HepG2 (cell line): ENCODE results near the gene ATP1A1. TPM values are rescaled to one million over a fixed set of nuclear protein-coding genes. Genes with fewer than 3 reads are reported as not detected.

Experiments
- ATAC-seq: fragments of 200-7000 bp; cut with Tn5 transposase; 3 replicates; pipeline ENCODE4 v1.9.1; 2020; ENCODE audit warnings: mild to moderate bottlenecking, moderate library complexity
- BruUV-seq: library from RNA; stranded (reverse); fragments of 400-500 nt; replicated peaks from 2 replicates; lab custom pipeline; 2021; lab: Mats Ljungman, UMichigan
- CTCF ChIA-PET: fragments of 300-600 bp; formaldehyde crosslinking; extraction: SDS; loops from one replicate; lab custom pipeline; 2021; ENCODE audit warnings: low total read pairs, inconsistent platforms, low intra/inter-chr PET ratio; lab: Yijun Ruan, JAX
- POLR2A ChIA-PET: fragments of 350-600 bp; sonication (Branson Sonifier 250); formaldehyde crosslinking; loops from one replicate; lab custom pipeline; 2020; ENCODE audit warnings: antibody characterized with exemption, inconsistent platforms; lab: Yijun Ruan, JAX
- DNase-seq: peaks from one replicate; pipeline ENCODE4 v3.0.0-alpha.2; 2015; ENCODE audit warnings: low spot score
- FAIRE-seq: peaks from 3 replicates; lab custom pipeline; 2011; peaks lifted over from hg19 to GRCh38; lab: Jason Lieb, UNC
- H2AFZ ChIP-seq: one replicate; pipeline ENCODE4 v1.6.1; 2011; ENCODE audit warnings: low read length, inconsistent platforms
- H3K27ac ChIP-seq: fragments of 300-600 bp; 3 replicates; pipeline ENCODE4 v1.8.0; 2011; ENCODE audit warnings: mixed run types, mild to moderate bottlenecking, mixed read lengths, low read length, inconsistent platforms; ENCODE audit not compliant: insufficient read depth; ENCODE audit errors: extremely low read length
- H3K27me3 ChIP-seq, 2 experiments: fragments of 200-600 bp in 1 of 2; 2 replicates in 1 of 2; 3 replicates in 1 of 2; pipeline versions ENCODE4 v1.6.0 to v1.8.0; 2011; ENCODE audit warnings: low read length in 2 of 2, mild to moderate bottlenecking in 2 of 2, moderate library complexity in 2 of 2, inconsistent platforms in 1 of 2; ENCODE audit not compliant: insufficient read depth in 2 of 2, control insufficient read depth in 1 of 2
- H3K36me3 ChIP-seq, 2 experiments: fragments of 200-600 bp in 1 of 2; replicated peaks in 1 of 2; 2 replicates in 1 of 2; 3 replicates in 1 of 2; pipeline versions ENCODE4 v1.5.1 to v1.8.0; 2011; ENCODE audit warnings: low read length in 2 of 2, inconsistent platforms in 1 of 2; ENCODE audit not compliant: insufficient read depth in 2 of 2, control insufficient read depth in 1 of 2
- H3K4me1 ChIP-seq: 2 replicates; pipeline ENCODE4 v1.5.1; 2012; ENCODE audit warnings: low read length, inconsistent platforms; ENCODE audit not compliant: insufficient read depth
- H3K4me2 ChIP-seq: 2 replicates; pipeline ENCODE4 v1.6.0; 2011; ENCODE audit warnings: low read depth, low read length, inconsistent platforms
- H3K4me3 ChIP-seq, 3 experiments: fragments of 200-600 bp in 1 of 3; sonication (generic), shearing (Covaris generic) in 1 of 3; replicated peaks in 1 of 3; 2 replicates each; pipeline ENCODE4 v1.5.1; 2011 to 2016; ENCODE audit warnings: low read length in 3 of 3, inconsistent platforms in 2 of 3, low read depth in 2 of 3, mild to moderate bottlenecking in 2 of 3, control low read depth in 1 of 3, mixed read lengths in 1 of 3; ENCODE audit not compliant: insufficient read depth in 1 of 3
- H3K79me2 ChIP-seq: one replicate; pipeline ENCODE4 v1.6.1; 2011; ENCODE audit warnings: low read length, inconsistent platforms; ENCODE audit not compliant: insufficient read depth
- H3K9ac ChIP-seq: 2 replicates; pipeline ENCODE4 v1.6.0; 2011; ENCODE audit warnings: mild to moderate bottlenecking, low read depth, low read length, inconsistent platforms; ENCODE audit not compliant: insufficient read depth
- H3K9me3 ChIP-seq: 2 replicates; pipeline ENCODE4 v1.5.1; 2012; ENCODE audit warnings: mild to moderate bottlenecking, low read length
- H4K20me1 ChIP-seq: 2 replicates; pipeline ENCODE4 v1.6.0; 2011; ENCODE audit warnings: inconsistent platforms, mild to moderate bottlenecking, low read length, moderate library complexity; ENCODE audit not compliant: insufficient read depth
- CREBL2 ChIP-seq: sonication (generic); formaldehyde crosslinking; IDR thresholded peaks from 2 replicates; pipeline ENCODE4 v1.8.1; 2023; ENCODE audit warnings: missing genetic modification reagents, mild to moderate bottlenecking, borderline replicate concordance
- HIC2 ChIP-seq: sonication (generic); formaldehyde crosslinking; IDR thresholded peaks from 2 replicates; pipeline ENCODE4 v1.9.0; 2022; ENCODE audit warnings: low read depth, missing genetic modification reagents
- SOX5 ChIP-seq: IDR thresholded peaks from 2 replicates; pipeline ENCODE4 v1.6.1; 2016; ENCODE audit warnings: borderline replicate concordance
- SP2 ChIP-seq: sonication (generic); formaldehyde crosslinking; IDR thresholded peaks from 2 replicates; pipeline ENCODE4 v1.5.1; 2020; ENCODE audit warnings: mild to moderate bottlenecking, missing genetic modification reagents
- ZKSCAN5 ChIP-seq: sonication (generic); formaldehyde crosslinking; IDR thresholded peaks from 2 replicates; pipeline ENCODE4 v1.5.1; 2020; ENCODE audit warnings: mild to moderate bottlenecking, missing genetic modification reagents
- ZNF264 ChIP-seq: sonication (generic); formaldehyde crosslinking; IDR thresholded peaks from 2 replicates; pipeline ENCODE4 v1.4.0; 2020; ENCODE audit warnings: missing genetic modification reagents
- ZNF614 ChIP-seq: IDR thresholded peaks from 2 replicates; pipeline ENCODE4 v1.6.1; 2018; ENCODE audit warnings: missing biosample characterization, missing genetic modification reagents, inconsistent platforms, borderline replicate concordance
- WGBS: methylation state at CpG from one replicate; pipeline ENCODE4 v1.1.6; 2017; ENCODE audit warnings: low lambda C conversion rate; 5-methylcytosine and 5-hydroxymethylcytosine counted together
- in situ Hi-C: cut with HindIII; loops from 2 replicates; pipeline ENCODE4 v1.10.0; 2017; ENCODE audit warnings: low pct_unique_long_range_greater_than_20kb; ENCODE audit not compliant: extremely low pct_ligation_motif_present
- intact Hi-C: fragments of 100-400 bp; cut with micrococcal nuclease; formaldehyde crosslinking; loops from one replicate; pipeline ENCODE4 v1.10.0; 2022; ENCODE audit not compliant: unreplicated experiment
- polyA plus RNA-seq, 8 experiments: library from polyadenylated mRNA; depleted of rRNA in 3 of 8; stranded (reverse) in 7 of 8; unstranded in 1 of 8; fragments of >200 nt; fragmentation: Illumina TruSeq in 4 of 8; extraction: Trizol in 4 of 8; gene quantifications; 2 replicates each; pipeline versions ENCODE4 v1.2.1 to v1.2.3, GENCODE V29; 2011 to 2016; ENCODE audit warnings: low read depth in 4 of 8, missing spikeins in 1 of 8, mixed read lengths in 1 of 8; ENCODE audit not compliant: insufficient read depth in 1 of 8
- total RNA-seq, 5 experiments: library from RNA; depleted of rRNA; stranded (reverse); fragments of >200 nt; fragmentation: Illumina TruSeq; extraction: Trizol; gene quantifications; 2 replicates each; pipeline ENCODE4 v1.2.3, GENCODE V29; 2016; ENCODE audit warnings: low read depth in 1 of 5

ATP1A1 gene
- total and polyA plus RNA-seq, 2 of the 13 experiments (the other 11 are each of a cell fraction or from before 2014, with no cell fraction given), result 280 to 705 TPM

GRCh38 chr1:116409751-116410191 is 36.7 kb downstream of the ATP1A1 start:
- intact Hi-C loops (no loop called here), in situ Hi-C loops (loop anchor here (10.0 kb wide), 1 partner anchor 75 kb away; no protein-coding TSS in a partner anchor)
- no peak overlapping the region for H3K9ac ChIP-seq
- WGBS, result 86% methylated on average over 8 of the region's 8 CpGs
- no peak overlapping the region for H2AFZ ChIP-seq
- H3K4me2 ChIP-seq, result no peak overlapping the region
- H3K79me2 ChIP-seq, result no peaks in the 10 kb centered on the region
- ATAC-seq (no peak), DNase-seq (no peak), FAIRE-seq (no peak)
- H3K4me3 ChIP-seq, result no peak overlapping the region
- no peaks in the 10 kb centered on the region for H3K27me3 ChIP-seq
- H3K27ac ChIP-seq, result no peak overlapping the region
- no peaks in the 10 kb centered on the region for H3K9me3 ChIP-seq
- H3K4me1 ChIP-seq, result peaks cover 40% of the 10 kb centered on the region
- no peaks in the 10 kb centered on the region for H4K20me1 ChIP-seq
- peaks cover 13 to 25% of the 10 kb centered on the region in 2 experiments for H3K36me3 ChIP-seq
- TF ChIP-seq ZNF614 (CRISPR knock-in tag) (no peak), CREBL2 (CRISPR knock-in tag) (no peak), SOX5 (CRISPR knock-in tag) (no peak), HIC2 (no peak), ZNF264 (CRISPR knock-in tag) (no peak), ZKSCAN5 (no peak), SP2 (CRISPR knock-in tag) (no peak)
- CTCF ChIA-PET, result no interaction called here
- no TSS peak for BruUV-seq
- POLR2A ChIA-PET, result interaction anchor here (1.2 to 5.7 kb wide), 3 partner anchors 11 to 75 kb away, joined by 4 to 35 read pairs (median 20); no protein-coding TSS in a partner anchor
